ENCODE measurements around the gene LRMDA. TPM values are rescaled to one million over a fixed set of nuclear protein-coding genes. Genes with fewer than 3 reads are reported as not detected.

Gene LRMDA
- total and polyA plus RNA-seq, 2 donors (not counting 3 experiments of a cell fraction or from before 2014, with no cell fraction given) = 9.7 to 18.0 TPM

DNA sequence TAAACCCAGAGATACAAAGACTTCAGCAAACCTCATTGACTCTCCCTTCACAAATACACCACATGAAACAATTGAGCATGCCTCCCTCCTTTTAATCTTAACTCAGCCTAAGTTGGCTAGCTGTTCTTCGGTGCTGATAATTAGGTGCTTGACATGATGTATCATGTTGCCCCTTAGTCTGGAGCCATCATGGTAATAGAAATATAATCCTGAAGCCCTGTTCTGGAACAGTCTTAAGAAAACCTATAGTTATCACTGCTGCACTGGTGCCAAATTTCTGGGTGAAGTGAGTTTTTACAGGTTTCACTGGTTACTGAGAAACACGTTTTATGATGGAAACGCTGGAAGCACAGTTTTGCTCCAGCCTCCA is 306.1 kb downstream of the LRMDA start:
- TF ChIP-seq POLR2A (IDR thresholded peaks at IDR 0.05; ENCODE audit: low read depth, low read length) = no peak
- no peak for TF ChIP-seq EZH2 (IDR thresholded peaks at IDR 0.05; ENCODE audit: borderline replicate concordance, low read depth, low read length, severe bottlenecking)
- TF ChIP-seq, protein P1, sequence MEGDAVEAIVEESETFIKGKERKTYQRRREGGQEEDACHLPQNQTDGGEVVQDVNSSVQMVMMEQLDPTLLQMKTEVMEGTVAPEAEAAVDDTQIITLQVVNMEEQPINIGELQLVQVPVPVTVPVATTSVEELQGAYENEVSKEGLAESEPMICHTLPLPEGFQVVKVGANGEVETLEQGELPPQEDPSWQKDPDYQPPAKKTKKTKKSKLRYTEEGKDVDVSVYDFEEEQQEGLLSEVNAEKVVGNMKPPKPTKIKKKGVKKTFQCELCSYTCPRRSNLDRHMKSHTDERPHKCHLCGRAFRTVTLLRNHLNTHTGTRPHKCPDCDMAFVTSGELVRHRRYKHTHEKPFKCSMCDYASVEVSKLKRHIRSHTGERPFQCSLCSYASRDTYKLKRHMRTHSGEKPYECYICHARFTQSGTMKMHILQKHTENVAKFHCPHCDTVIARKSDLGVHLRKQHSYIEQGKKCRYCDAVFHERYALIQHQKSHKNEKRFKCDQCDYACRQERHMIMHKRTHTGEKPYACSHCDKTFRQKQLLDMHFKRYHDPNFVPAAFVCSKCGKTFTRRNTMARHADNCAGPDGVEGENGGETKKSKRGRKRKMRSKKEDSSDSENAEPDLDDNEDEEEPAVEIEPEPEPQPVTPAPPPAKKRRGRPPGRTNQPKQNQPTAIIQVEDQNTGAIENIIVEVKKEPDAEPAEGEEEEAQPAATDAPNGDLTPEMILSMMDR (IDR thresholded peaks at IDR 0.05; ENCODE audit: extremely low read depth in 1 of 2, insufficient read depth in 1 of 2, low read depth in 1 of 2, low read length in 2 of 2) = no peak
- TF ChIP-seq, protein P2, sequence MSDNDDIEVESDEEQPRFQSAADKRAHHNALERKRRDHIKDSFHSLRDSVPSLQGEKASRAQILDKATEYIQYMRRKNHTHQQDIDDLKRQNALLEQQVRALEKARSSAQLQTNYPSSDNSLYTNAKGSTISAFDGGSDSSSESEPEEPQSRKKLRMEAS (IDR thresholded peaks at IDR 0.05; ENCODE audit: insufficient read depth, insufficient read length) = no peak
- TF ChIP-seq MYC (IDR thresholded peaks at IDR 0.05; ENCODE audit: low read depth, low read length) = no peak
- no peak for TF ChIP-seq FOS (IDR thresholded peaks at IDR 0.05; ENCODE audit: borderline replicate concordance, insufficient read depth, low read length)
- TF ChIP-seq JUN (IDR thresholded peaks at IDR 0.05; ENCODE audit: borderline replicate concordance, insufficient read depth, insufficient read length, low read depth) = no peak
- TF ChIP-seq POLR2AphosphoS5 (IDR thresholded peaks at IDR 0.05; ENCODE audit: insufficient read depth, low read depth, low read length) = no peak
- TF ChIP-seq GATA2 (IDR thresholded peaks at IDR 0.05; ENCODE audit: insufficient read depth, insufficient read length, low read depth, low read length) = no peak
- dilution Hi-C loops (cut with MboI; ENCODE audit: extremely low pct_ligation_motif_present, low sequenced_read_pairs) (no loop called here), intact Hi-C loops (cut with micrococcal nuclease) (no loop called here)
- H3K36me3 ChIP-seq (ENCODE audit: control insufficient read depth in 2 of 2, extremely low read depth in 1 of 2, insufficient read depth in 2 of 2, low read length in 2 of 2) = no peaks in the 10 kb centered on the region
- H3K9me3 ChIP-seq (replicated peaks; ENCODE audit: control insufficient read depth, insufficient read depth, low read length) = no peaks in the 10 kb centered on the region
- FAIRE-seq (no peak), DNase-seq (ENCODE audit: low read depth, low spot score) (no peak)
- no peaks in the 10 kb centered on the region for H3K79me2 ChIP-seq (ENCODE audit: control insufficient read depth, insufficient read depth, low read length)
- ChIA-PET CTCF (no interaction called here), POLR2A (no interaction called here)
- BruUV-seq (replicated peaks) = no TSS peak
- no peak overlapping the region for H2AFZ ChIP-seq (ENCODE audit: low read depth, low read length)
- H3K4me1 ChIP-seq (ENCODE audit: control insufficient read depth, extremely low read depth, insufficient read depth, low read length) = no peaks in the 10 kb centered on the region
- H3K9ac ChIP-seq (replicated peaks; ENCODE audit: extremely low read depth, insufficient read depth, low read length) = no peak overlapping the region
- no peak overlapping the region for H3K4me2 ChIP-seq (ENCODE audit: insufficient read depth, low read length)
- no peak overlapping the region for H3K27ac ChIP-seq (ENCODE audit: insufficient read depth, low read depth, low read length)
- H3K4me3 ChIP-seq (replicated peaks in 1 of 3; ENCODE audit: insufficient read depth in 1 of 3, low read depth in 1 of 3, low read length in 3 of 3) = no peak overlapping the region
- H4K20me1 ChIP-seq (replicated peaks; ENCODE audit: control insufficient read depth, extremely low read depth, insufficient read depth, low read length) = no peaks in the 10 kb centered on the region
- H3K27me3 ChIP-seq (ENCODE audit: control insufficient read depth in 2 of 2, insufficient read depth in 2 of 2, low read length in 2 of 2) = no peaks in the 10 kb centered on the region
- H3K9me1 ChIP-seq (replicated peaks; ENCODE audit: control insufficient read depth, extremely low read depth, insufficient read depth, low read length) = no peaks in the 10 kb centered on the region
